H1 (cell line): ENCODE results near the gene TMEM30A. TPM values are rescaled to one million over a fixed set of nuclear protein-coding genes. Genes with fewer than 3 reads are reported as not detected.

Experiments
- RAD21 ChIP-seq, 2 experiments: IDR thresholded peaks in 1 of 2; conservative IDR thresholded peaks in 1 of 2; 2 replicates each; pipeline ENCODE4 v1.6.1; 2011; ENCODE audit warnings: low read depth in 2 of 2, low read length in 2 of 2, improper control_type of control experiment in 1 of 2, inconsistent platforms in 1 of 2, mild to moderate bottlenecking in 1 of 2, moderate library complexity in 1 of 2
- polyA plus RNA-seq, 7 experiments: library from polyadenylated mRNA; depleted of rRNA in 3 of 7; stranded (reverse) in 5 of 7; unstranded in 2 of 7; fragments of >200 nt in 5 of 7; fragments of 200-250 nt in 2 of 7; gene quantifications; 1 replicate in 5 of 7; 2 replicates in 1 of 7; 4 replicates in 1 of 7; pipeline versions ENCODE4 v1.2.1 to v1.2.3, GENCODE V29; 2011 to 2013; ENCODE audit warnings: missing spikeins in 2 of 7, mixed read lengths in 2 of 7
- total RNA-seq: library from RNA; stranded (reverse); fragmentation: NEBNext Ultra II Directional; extraction: Animal tissue kit (Norgen Biotek cat#: 25700); gene quantifications from 2 replicates; pipeline ENCODE4 v1.2.1, GENCODE V29; 2021
- TF ChIP-seq, protein P1 (sequence below): fragments of 300-600 bp; sonication (generic); IDR thresholded peaks from 2 replicates; pipeline ENCODE4 v1.7.1; 2012; ENCODE audit warnings: low read length, moderate library complexity, mild to moderate bottlenecking, inconsistent platforms; ENCODE audit not compliant: insufficient replicate concordance

TMEM30A gene
- total and polyA plus RNA-seq, 2 of the 8 experiments (the other 6 are each of a cell fraction or from before 2014, with no cell fraction given) = 10.5 to 71.0 TPM

- TF ChIP-seq, protein P1, sequence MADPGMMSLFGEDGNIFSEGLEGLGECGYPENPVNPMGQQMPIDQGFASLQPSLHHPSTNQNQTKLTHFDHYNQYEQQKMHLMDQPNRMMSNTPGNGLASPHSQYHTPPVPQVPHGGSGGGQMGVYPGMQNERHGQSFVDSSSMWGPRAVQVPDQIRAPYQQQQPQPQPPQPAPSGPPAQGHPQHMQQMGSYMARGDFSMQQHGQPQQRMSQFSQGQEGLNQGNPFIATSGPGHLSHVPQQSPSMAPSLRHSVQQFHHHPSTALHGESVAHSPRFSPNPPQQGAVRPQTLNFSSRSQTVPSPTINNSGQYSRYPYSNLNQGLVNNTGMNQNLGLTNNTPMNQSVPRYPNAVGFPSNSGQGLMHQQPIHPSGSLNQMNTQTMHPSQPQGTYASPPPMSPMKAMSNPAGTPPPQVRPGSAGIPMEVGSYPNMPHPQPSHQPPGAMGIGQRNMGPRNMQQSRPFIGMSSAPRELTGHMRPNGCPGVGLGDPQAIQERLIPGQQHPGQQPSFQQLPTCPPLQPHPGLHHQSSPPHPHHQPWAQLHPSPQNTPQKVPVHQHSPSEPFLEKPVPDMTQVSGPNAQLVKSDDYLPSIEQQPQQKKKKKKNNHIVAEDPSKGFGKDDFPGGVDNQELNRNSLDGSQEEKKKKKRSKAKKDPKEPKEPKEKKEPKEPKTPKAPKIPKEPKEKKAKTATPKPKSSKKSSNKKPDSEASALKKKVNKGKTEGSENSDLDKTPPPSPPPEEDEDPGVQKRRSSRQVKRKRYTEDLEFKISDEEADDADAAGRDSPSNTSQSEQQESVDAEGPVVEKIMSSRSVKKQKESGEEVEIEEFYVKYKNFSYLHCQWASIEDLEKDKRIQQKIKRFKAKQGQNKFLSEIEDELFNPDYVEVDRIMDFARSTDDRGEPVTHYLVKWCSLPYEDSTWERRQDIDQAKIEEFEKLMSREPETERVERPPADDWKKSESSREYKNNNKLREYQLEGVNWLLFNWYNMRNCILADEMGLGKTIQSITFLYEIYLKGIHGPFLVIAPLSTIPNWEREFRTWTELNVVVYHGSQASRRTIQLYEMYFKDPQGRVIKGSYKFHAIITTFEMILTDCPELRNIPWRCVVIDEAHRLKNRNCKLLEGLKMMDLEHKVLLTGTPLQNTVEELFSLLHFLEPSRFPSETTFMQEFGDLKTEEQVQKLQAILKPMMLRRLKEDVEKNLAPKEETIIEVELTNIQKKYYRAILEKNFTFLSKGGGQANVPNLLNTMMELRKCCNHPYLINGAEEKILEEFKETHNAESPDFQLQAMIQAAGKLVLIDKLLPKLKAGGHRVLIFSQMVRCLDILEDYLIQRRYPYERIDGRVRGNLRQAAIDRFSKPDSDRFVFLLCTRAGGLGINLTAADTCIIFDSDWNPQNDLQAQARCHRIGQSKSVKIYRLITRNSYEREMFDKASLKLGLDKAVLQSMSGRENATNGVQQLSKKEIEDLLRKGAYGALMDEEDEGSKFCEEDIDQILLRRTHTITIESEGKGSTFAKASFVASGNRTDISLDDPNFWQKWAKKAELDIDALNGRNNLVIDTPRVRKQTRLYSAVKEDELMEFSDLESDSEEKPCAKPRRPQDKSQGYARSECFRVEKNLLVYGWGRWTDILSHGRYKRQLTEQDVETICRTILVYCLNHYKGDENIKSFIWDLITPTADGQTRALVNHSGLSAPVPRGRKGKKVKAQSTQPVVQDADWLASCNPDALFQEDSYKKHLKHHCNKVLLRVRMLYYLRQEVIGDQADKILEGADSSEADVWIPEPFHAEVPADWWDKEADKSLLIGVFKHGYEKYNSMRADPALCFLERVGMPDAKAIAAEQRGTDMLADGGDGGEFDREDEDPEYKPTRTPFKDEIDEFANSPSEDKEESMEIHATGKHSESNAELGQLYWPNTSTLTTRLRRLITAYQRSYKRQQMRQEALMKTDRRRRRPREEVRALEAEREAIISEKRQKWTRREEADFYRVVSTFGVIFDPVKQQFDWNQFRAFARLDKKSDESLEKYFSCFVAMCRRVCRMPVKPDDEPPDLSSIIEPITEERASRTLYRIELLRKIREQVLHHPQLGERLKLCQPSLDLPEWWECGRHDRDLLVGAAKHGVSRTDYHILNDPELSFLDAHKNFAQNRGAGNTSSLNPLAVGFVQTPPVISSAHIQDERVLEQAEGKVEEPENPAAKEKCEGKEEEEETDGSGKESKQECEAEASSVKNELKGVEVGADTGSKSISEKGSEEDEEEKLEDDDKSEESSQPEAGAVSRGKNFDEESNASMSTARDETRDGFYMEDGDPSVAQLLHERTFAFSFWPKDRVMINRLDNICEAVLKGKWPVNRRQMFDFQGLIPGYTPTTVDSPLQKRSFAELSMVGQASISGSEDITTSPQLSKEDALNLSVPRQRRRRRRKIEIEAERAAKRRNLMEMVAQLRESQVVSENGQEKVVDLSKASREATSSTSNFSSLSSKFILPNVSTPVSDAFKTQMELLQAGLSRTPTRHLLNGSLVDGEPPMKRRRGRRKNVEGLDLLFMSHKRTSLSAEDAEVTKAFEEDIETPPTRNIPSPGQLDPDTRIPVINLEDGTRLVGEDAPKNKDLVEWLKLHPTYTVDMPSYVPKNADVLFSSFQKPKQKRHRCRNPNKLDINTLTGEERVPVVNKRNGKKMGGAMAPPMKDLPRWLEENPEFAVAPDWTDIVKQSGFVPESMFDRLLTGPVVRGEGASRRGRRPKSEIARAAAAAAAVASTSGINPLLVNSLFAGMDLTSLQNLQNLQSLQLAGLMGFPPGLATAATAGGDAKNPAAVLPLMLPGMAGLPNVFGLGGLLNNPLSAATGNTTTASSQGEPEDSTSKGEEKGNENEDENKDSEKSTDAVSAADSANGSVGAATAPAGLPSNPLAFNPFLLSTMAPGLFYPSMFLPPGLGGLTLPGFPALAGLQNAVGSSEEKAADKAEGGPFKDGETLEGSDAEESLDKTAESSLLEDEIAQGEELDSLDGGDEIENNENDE = no peak
- TF ChIP-seq RAD21 (IDR thresholded peaks at IDR 0.05 in 1 of 2, conservative IDR thresholded peaks at IDR 0.05 in 1 of 2; ENCODE audit: low read depth in 2 of 2, low read length in 2 of 2) = no peak
Measured at GRCh38 chr6:75203721-75204120, 80.9 kb downstream of the TMEM30A start (continued).
